MM.1S (cell line): ENCODE results near the gene LY86.

Experiments
- DNase-seq: peaks from one replicate; pipeline ENCODE4 v3.0.0-alpha.2; 2015
- H2AFZ ChIP-seq: fragments of 300-600 bp; sonication (generic); 2 replicates; pipeline ENCODE4 v1.6.0; 2016; ENCODE audit warnings: antibody characterized with exemption, low read length
- H3F3A ChIP-seq: fragments of 300-600 bp; sonication (generic); 2 replicates; pipeline ENCODE4 v1.6.1; 2016; ENCODE audit warnings: mild to moderate bottlenecking, antibody characterized with exemption, low read length, moderate library complexity, mixed read lengths; ENCODE audit not compliant: insufficient read depth
- H3K27ac ChIP-seq: fragments of 300-600 bp; sonication (generic); 2 replicates; pipeline ENCODE4 v1.5.1; 2016; ENCODE audit warnings: mild to moderate bottlenecking, low read length
- H3K27me3 ChIP-seq: fragments of 300-600 bp; sonication (generic); replicated peaks from 2 replicates; pipeline ENCODE4 v1.6.0; 2016; ENCODE audit warnings: low read length; ENCODE audit not compliant: insufficient read depth
- H3K36me3 ChIP-seq: fragments of 300-600 bp; sonication (generic); replicated peaks from 2 replicates; pipeline ENCODE4 v1.6.1; 2016; ENCODE audit warnings: mild to moderate bottlenecking, low read length, mixed read lengths; ENCODE audit not compliant: insufficient read depth
- H3K4me1 ChIP-seq: fragments of 300-600 bp; sonication (generic); 2 replicates; pipeline ENCODE4 v1.6.1; 2016; ENCODE audit warnings: low read length, mixed read lengths
- H3K4me2 ChIP-seq: fragments of 300-600 bp; sonication (generic); 2 replicates; pipeline ENCODE4 v1.6.0; 2016; ENCODE audit warnings: low read depth, low read length
- H3K4me3 ChIP-seq: fragments of 300-600 bp; sonication (generic); 2 replicates; pipeline ENCODE4 v1.5.1; 2016; ENCODE audit warnings: low read length, mixed read lengths
- H3K79me2 ChIP-seq: fragments of 300-600 bp; sonication (generic); 2 replicates; pipeline ENCODE4 v1.6.1; 2016; ENCODE audit warnings: mixed run types, low read length, mixed read lengths
- H3K9ac ChIP-seq: fragments of 300-600 bp; sonication (generic); 2 replicates; pipeline ENCODE4 v1.6.1; 2016; ENCODE audit warnings: low read length, mixed read lengths
- H3K9me2 ChIP-seq: fragments of 300-600 bp; sonication (generic); replicated peaks from 2 replicates; pipeline ENCODE4 v1.6.1; 2016; ENCODE audit warnings: mild to moderate bottlenecking, low read length, mixed read lengths; ENCODE audit not compliant: insufficient read depth
- H3K9me3 ChIP-seq: fragments of 300-600 bp; sonication (generic); replicated peaks from 2 replicates; pipeline ENCODE4 v1.6.1; 2016; ENCODE audit warnings: mild to moderate bottlenecking, low read length, mixed read lengths; ENCODE audit not compliant: insufficient read depth
- H4K20me1 ChIP-seq: fragments of 300-600 bp; sonication (generic); 2 replicates; pipeline ENCODE4 v1.6.1; 2016; ENCODE audit warnings: mild to moderate bottlenecking, low read length, moderate library complexity, mixed read lengths; ENCODE audit not compliant: insufficient read depth
- CTCF ChIP-seq: fragments of 300-600 bp; sonication (generic); IDR thresholded peaks from 2 replicates; pipeline ENCODE4 v1.5.1; 2016; ENCODE audit warnings: antibody characterized with exemption, low read length, mixed read lengths
- EZH2 ChIP-seq: fragments of 300-600 bp; sonication (generic); optimal IDR thresholded peaks from 2 replicates; pipeline ENCODE3; 2017; ENCODE audit warnings: low read depth, mild to moderate bottlenecking, antibody characterized with exemption, low read length, mixed read lengths
- EZH2phosphoT487 ChIP-seq: fragments of 300-600 bp; sonication (generic); IDR thresholded peaks from 2 replicates; pipeline ENCODE4 v1.6.1; 2018; ENCODE audit warnings: antibody characterized with exemption, low read length

Gene LY86

GRCh38 chr6:6603317-6603716 is 14.8 kb downstream of the LY86 start:
- Histone ChIP-seq H3F3A (no peaks in the 10 kb centered on the region), H3K4me3 (no peak overlapping the region), H3K27ac (no peak overlapping the region), H2AFZ (no peak overlapping the region), H3K79me2 (no peaks in the 10 kb centered on the region), H3K9me2 (no peaks in the 10 kb centered on the region), H3K4me2 (no peak overlapping the region), H3K4me1 (no peaks in the 10 kb centered on the region), H4K20me1 (no peaks in the 10 kb centered on the region), H3K9ac (no peak overlapping the region), H3K27me3 (no peaks in the 10 kb centered on the region), H3K36me3 (no peaks in the 10 kb centered on the region), H3K9me3 (no peaks in the 10 kb centered on the region)
- no peak for DNase-seq
- no peak for TF ChIP-seq EZH2
- TF ChIP-seq CTCF: no peak
- TF ChIP-seq EZH2phosphoT487: no peak

GRCh38 chr6:6604015-6604414 is 15.5 kb downstream of the LY86 start:
- H3K9me2 ChIP-seq: no peaks in the 10 kb centered on the region
- H3K4me1 ChIP-seq: peaks cover 5% of the 10 kb centered on the region
- H2AFZ ChIP-seq: no peak overlapping the region
- peaks cover under 1% of the 10 kb centered on the region; the same call in 1 of the 2 replicates for H3F3A ChIP-seq
- TF ChIP-seq EZH2 (no peak), CTCF (no peak), EZH2phosphoT487 (no peak)
- H3K27ac ChIP-seq: no peak overlapping the region
- H3K9ac ChIP-seq: no peak overlapping the region
- H3K4me2 ChIP-seq: no peak overlapping the region
- no peak for DNase-seq
- no peaks in the 10 kb centered on the region for H4K20me1 ChIP-seq
- no peaks in the 10 kb centered on the region for H3K36me3 ChIP-seq
- H3K27me3 ChIP-seq: no peaks in the 10 kb centered on the region
- H3K9me3 ChIP-seq: no peaks in the 10 kb centered on the region
- no peak overlapping the region for H3K4me3 ChIP-seq
- H3K79me2 ChIP-seq: no peaks in the 10 kb centered on the region

GRCh38 chr6:6604566-6604965 is 16.0 kb downstream of the LY86 start:
- H3K27me3 ChIP-seq: no peaks in the 10 kb centered on the region
- no peak overlapping the region for H2AFZ ChIP-seq
- no peak overlapping the region for H3K4me2 ChIP-seq
- TF ChIP-seq EZH2: no peak
- no peak for TF ChIP-seq CTCF
- TF ChIP-seq EZH2phosphoT487: no peak
- H3K9me2 ChIP-seq: no peaks in the 10 kb centered on the region
- peaks cover 11% of the 10 kb centered on the region for H3K4me1 ChIP-seq
- H3K36me3 ChIP-seq: no peaks in the 10 kb centered on the region
- no peaks in the 10 kb centered on the region for H3K9me3 ChIP-seq
- H3K79me2 ChIP-seq: no peaks in the 10 kb centered on the region
- no peak for DNase-seq
- peaks cover 6% of the 10 kb centered on the region for H3F3A ChIP-seq
- no peak overlapping the region for H3K9ac ChIP-seq
- no peaks in the 10 kb centered on the region for H4K20me1 ChIP-seq
- H3K27ac ChIP-seq: no peak overlapping the region
- H3K4me3 ChIP-seq: no peak overlapping the region
